Caco-2 (cell line): ENCODE results near the gene ZFYVE19. TPM values are rescaled to one million over a fixed set of nuclear protein-coding genes. Genes with fewer than 3 reads are reported as not detected.

Source experiments
- BruUV-seq: library from RNA; stranded (reverse); fragments of 400-500 nt; replicated peaks from 2 replicates; lab custom pipeline; 2021; lab: Mats Ljungman, UMichigan
- CTCF ChIA-PET: fragments of 300-600 bp; sonication (Branson Sonifier 250); formaldehyde crosslinking; loops from one replicate; lab custom pipeline; 2022; ENCODE audit warnings: antibody characterized with exemption; lab: Charles Lee
- POLR2A ChIA-PET: fragments of 300-600 bp; sonication (Branson Sonifier 250); formaldehyde crosslinking; loops from one replicate; lab custom pipeline; 2022; ENCODE audit warnings: antibody characterized with exemption; lab: Charles Lee
- DNase-seq, 2 experiments: peaks; one replicate each; pipeline versions ENCODE4 v3.0.0 to v3.0.0-alpha.2; 2020 to 2022
- H3K27me3 ChIP-seq: replicated peaks from 2 replicates; pipeline ENCODE4 v1.6.0; 2011; ENCODE audit warnings: low read length; ENCODE audit not compliant: control insufficient read depth, insufficient read depth
- H3K36me3 ChIP-seq: 2 replicates; pipeline ENCODE4 v1.5.1; 2011; ENCODE audit warnings: low read length; ENCODE audit not compliant: control insufficient read depth, insufficient read depth
- H3K4me1 ChIP-seq: fragments of 250-450 bp; sonication (Bioruptor Pico); 2 replicates; pipeline ENCODE4 v1.5.1; 2020; ENCODE audit warnings: mild to moderate bottlenecking
- H3K4me3 ChIP-seq: 2 replicates; pipeline ENCODE4 v1.5.1; 2011; ENCODE audit warnings: low read depth, mild to moderate bottlenecking, control low read depth, low read length
- H3K9me3 ChIP-seq: fragments of 250-450 bp; sonication (Bioruptor Pico); 2 replicates; pipeline ENCODE4 v1.5.1; 2020; ENCODE audit warnings: mild to moderate bottlenecking, moderate library complexity
- H3K27ac Mint-ChIP-seq: one replicate; pipeline ENCODE4 v1.8.0; 2022; ENCODE audit warnings: mixed read lengths; ENCODE audit not compliant: unreplicated experiment
- H3K27me3 Mint-ChIP-seq: one replicate; pipeline ENCODE4 v1.8.0; 2022; ENCODE audit warnings: mixed read lengths; ENCODE audit not compliant: insufficient read depth, unreplicated experiment
- H3K36me3 Mint-ChIP-seq: one replicate; pipeline ENCODE4 v1.8.0; 2022; ENCODE audit warnings: mild to moderate bottlenecking, mixed read lengths; ENCODE audit not compliant: insufficient read depth, unreplicated experiment
- H3K4me1 Mint-ChIP-seq: one replicate; pipeline ENCODE4 v1.8.0; 2022; ENCODE audit warnings: low read depth, mixed read lengths; ENCODE audit not compliant: unreplicated experiment
- H3K4me3 Mint-ChIP-seq: one replicate; pipeline ENCODE4 v1.8.0; 2022; ENCODE audit warnings: mild to moderate bottlenecking, moderate library complexity, mixed read lengths; ENCODE audit not compliant: unreplicated experiment
- H3K9me3 Mint-ChIP-seq: one replicate; pipeline ENCODE4 v1.8.0; 2022; ENCODE audit warnings: mixed read lengths; ENCODE audit not compliant: unreplicated experiment
- intact Hi-C: fragments of 100-400 bp; cut with micrococcal nuclease; formaldehyde crosslinking; loops from one replicate; pipeline ENCODE4 v1.10.0; 2022; ENCODE audit not compliant: unreplicated experiment
- total RNA-seq: library from RNA; stranded (reverse); gene quantifications from 2 replicates; pipeline ENCODE4 v1.2.3, GENCODE V29; 2022
- TF ChIP-seq, protein P1 (sequence below), 2 experiments: fragments of 200-600 bp in 1 of 2; IDR thresholded peaks; 1 replicate in 1 of 2; 2 replicates in 1 of 2; pipeline versions ENCODE4 v1.5.1 to v1.8.0; 2011 to 2022; ENCODE audit warnings: antibody characterized with exemption in 1 of 2, control low read depth in 1 of 2, inconsistent platforms in 1 of 2, low read depth in 1 of 2, low read length in 1 of 2, mild to moderate bottlenecking in 1 of 2, moderate library complexity in 1 of 2; ENCODE audit not compliant: insufficient read depth in 1 of 2, severe bottlenecking in 1 of 2, unreplicated experiment in 1 of 2

The ZFYVE19 gene
- total RNA-seq, 1 experiment from 2014 or later, result 26.7 TPM

DNA sequence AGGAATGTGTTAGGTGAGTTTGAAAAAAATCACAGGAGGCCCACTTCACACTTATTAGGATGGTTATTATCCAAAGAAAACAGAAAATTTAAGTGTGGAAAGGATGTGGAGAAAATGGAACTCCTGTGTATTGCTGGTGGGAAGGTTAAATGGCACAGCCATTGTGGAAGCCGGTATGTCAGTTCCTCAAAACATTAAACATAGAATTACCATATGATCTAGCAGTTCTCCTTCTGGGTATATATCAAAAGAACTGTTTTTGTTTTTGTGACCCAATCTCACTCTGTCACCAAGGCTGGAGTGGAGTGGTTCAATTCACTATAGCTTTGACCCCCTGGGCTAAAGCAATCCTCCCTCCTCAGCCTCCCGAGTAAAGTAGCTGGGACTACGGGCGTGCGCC, 10.4 kb upstream of the ZFYVE19 start:
- intact Hi-C loops, result no loop called here
- Histone ChIP-seq H3K4me3 (no peak overlapping the region), H3K4me1 (peaks cover 30% of the 10 kb centered on the region), H3K9me3 (no peaks in the 10 kb centered on the region), H3K27me3 (no peaks in the 10 kb centered on the region), H3K36me3 (no peaks in the 10 kb centered on the region; the same call in 1 of the 2 replicates)
- Mint-ChIP-seq H3K4me1 (peaks cover 29% of the 10 kb centered on the region), H3K27ac (no peak overlapping the region), H3K36me3 (peaks cover 9% of the 10 kb centered on the region), H3K9me3 (no peaks in the 10 kb centered on the region), H3K27me3 (no peaks in the 10 kb centered on the region), H3K4me3 (no peak overlapping the region)
- ChIA-PET POLR2A (no interaction called here), CTCF (interaction anchor here (0.5 kb wide), 1 partner anchor 7 kb away, joined by 3 read pairs; no protein-coding TSS in a partner anchor)
- DNase-seq, result no peak
- TF ChIP-seq, protein P1, sequence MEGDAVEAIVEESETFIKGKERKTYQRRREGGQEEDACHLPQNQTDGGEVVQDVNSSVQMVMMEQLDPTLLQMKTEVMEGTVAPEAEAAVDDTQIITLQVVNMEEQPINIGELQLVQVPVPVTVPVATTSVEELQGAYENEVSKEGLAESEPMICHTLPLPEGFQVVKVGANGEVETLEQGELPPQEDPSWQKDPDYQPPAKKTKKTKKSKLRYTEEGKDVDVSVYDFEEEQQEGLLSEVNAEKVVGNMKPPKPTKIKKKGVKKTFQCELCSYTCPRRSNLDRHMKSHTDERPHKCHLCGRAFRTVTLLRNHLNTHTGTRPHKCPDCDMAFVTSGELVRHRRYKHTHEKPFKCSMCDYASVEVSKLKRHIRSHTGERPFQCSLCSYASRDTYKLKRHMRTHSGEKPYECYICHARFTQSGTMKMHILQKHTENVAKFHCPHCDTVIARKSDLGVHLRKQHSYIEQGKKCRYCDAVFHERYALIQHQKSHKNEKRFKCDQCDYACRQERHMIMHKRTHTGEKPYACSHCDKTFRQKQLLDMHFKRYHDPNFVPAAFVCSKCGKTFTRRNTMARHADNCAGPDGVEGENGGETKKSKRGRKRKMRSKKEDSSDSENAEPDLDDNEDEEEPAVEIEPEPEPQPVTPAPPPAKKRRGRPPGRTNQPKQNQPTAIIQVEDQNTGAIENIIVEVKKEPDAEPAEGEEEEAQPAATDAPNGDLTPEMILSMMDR (IDR thresholded peaks at IDR 0.05; ENCODE audit: insufficient read depth in 1 of 2, low read depth in 1 of 2, low read length in 1 of 2, severe bottlenecking in 1 of 2, unreplicated experiment in 1 of 2), result no peak
- BruUV-seq, result no TSS peak

- peaks cover 18% of the 10 kb centered on the region for H3K4me1 Mint-ChIP-seq
- H3K9me3 Mint-ChIP-seq, result no peaks in the 10 kb centered on the region
- CTCF ChIA-PET, result interaction anchor here (0.6 kb wide), 2 partner anchors 48 to 419 kb away, joined by 3 to 8 read pairs; no protein-coding TSS in a partner anchor
Measured at GRCh38 chr15:40799523-40799922, 7.4 kb upstream of the ZFYVE19 start.

GRCh38 chr15:40803076-40803475, 3.8 kb upstream of the ZFYVE19 start:
- CTCF ChIA-PET, result interaction anchor here (1.2 kb wide), 1 partner anchor 17 kb away, joined by 4 read pairs; no protein-coding TSS in a partner anchor
- no peaks in the 10 kb centered on the region for H3K36me3 ChIP-seq
- Mint-ChIP-seq H3K9me3 (no peaks in the 10 kb centered on the region), H3K36me3 (peaks cover 16% of the 10 kb centered on the region), H3K4me3 (no peak overlapping the region), H3K27ac (no peak overlapping the region), H3K27me3 (no peaks in the 10 kb centered on the region), H3K4me1 (peaks cover 5% of the 10 kb centered on the region)
- intact Hi-C loops, result no loop called here
- no peak for DNase-seq
- H3K27me3 ChIP-seq, result no peaks in the 10 kb centered on the region
- no peak overlapping the region for H3K4me3 ChIP-seq
- POLR2A ChIA-PET, result no interaction called here
- TF ChIP-seq, protein P1 (IDR thresholded peaks at IDR 0.05; ENCODE audit: insufficient read depth in 1 of 2, low read depth in 1 of 2, low read length in 1 of 2, severe bottlenecking in 1 of 2, unreplicated experiment in 1 of 2), result no peak
- H3K9me3 ChIP-seq, result no peaks in the 10 kb centered on the region
- peaks cover 8% of the 10 kb centered on the region for H3K4me1 ChIP-seq
- no TSS peak for BruUV-seq

More at GRCh38 chr15:40799523-40799922, 7.4 kb upstream of the ZFYVE19 start:
- Mint-ChIP-seq H3K27me3 (no peaks in the 10 kb centered on the region), H3K4me3 (no peak overlapping the region), H3K36me3 (peaks cover 9% of the 10 kb centered on the region), H3K27ac (no peak overlapping the region)
- POLR2A ChIA-PET, result interaction anchor here (1.2 kb wide), 1 partner anchor 95 kb away, joined by 3 read pairs; the partner anchor contains the start of gene VPS18
- Histone ChIP-seq H3K27me3 (no peaks in the 10 kb centered on the region), H3K4me3 (no peak overlapping the region), H3K4me1 (peaks cover 16% of the 10 kb centered on the region), H3K9me3 (no peaks in the 10 kb centered on the region), H3K36me3 (no peaks in the 10 kb centered on the region)
- TF ChIP-seq, protein P1 (IDR thresholded peaks at IDR 0.05; ENCODE audit: insufficient read depth in 1 of 2, low read depth in 1 of 2, low read length in 1 of 2, severe bottlenecking in 1 of 2, unreplicated experiment in 1 of 2), result no peak
- BruUV-seq, result no TSS peak
- intact Hi-C loops, result no loop called here
- no peak for DNase-seq
